ENCODE data around the gene UPB1. TPM values are rescaled to one million over a fixed set of nuclear protein-coding genes. Genes with fewer than 3 reads are reported as not detected.

Gene UPB1
- total RNA-seq, 1 donor from 2014 or later, result not detected

DNA sequence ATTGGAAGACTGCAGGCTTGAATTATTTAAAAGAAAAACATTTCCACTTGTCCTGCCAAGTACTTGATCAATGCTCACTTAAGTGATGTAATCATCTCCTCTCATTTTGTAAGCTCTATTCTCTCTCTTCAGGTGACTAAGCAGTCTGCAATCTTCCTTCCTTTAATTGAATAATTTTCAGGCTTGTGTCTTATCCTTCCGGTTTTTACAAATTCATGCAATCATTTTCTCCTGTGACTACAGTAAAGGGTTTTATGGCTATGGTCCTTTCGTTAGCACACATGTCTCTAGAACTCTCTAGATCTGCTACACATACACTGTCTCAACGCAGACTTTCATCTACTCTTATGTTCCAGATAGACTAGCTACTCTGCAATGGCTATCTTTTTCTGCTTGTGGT lies 12.6 kb upstream of the UPB1 start:
- TF ChIP-seq, protein P1, sequence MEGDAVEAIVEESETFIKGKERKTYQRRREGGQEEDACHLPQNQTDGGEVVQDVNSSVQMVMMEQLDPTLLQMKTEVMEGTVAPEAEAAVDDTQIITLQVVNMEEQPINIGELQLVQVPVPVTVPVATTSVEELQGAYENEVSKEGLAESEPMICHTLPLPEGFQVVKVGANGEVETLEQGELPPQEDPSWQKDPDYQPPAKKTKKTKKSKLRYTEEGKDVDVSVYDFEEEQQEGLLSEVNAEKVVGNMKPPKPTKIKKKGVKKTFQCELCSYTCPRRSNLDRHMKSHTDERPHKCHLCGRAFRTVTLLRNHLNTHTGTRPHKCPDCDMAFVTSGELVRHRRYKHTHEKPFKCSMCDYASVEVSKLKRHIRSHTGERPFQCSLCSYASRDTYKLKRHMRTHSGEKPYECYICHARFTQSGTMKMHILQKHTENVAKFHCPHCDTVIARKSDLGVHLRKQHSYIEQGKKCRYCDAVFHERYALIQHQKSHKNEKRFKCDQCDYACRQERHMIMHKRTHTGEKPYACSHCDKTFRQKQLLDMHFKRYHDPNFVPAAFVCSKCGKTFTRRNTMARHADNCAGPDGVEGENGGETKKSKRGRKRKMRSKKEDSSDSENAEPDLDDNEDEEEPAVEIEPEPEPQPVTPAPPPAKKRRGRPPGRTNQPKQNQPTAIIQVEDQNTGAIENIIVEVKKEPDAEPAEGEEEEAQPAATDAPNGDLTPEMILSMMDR (IDR thresholded peaks at IDR 0.05), result no peak
- DNase-seq (ENCODE audit: low spot score in 2 of 2), result no peak
- H3K4me3 ChIP-seq, result no peak overlapping the region
- no peak overlapping the region for H3K27ac ChIP-seq
- H3K36me3 ChIP-seq, result no peaks in the 10 kb centered on the region
- intact Hi-C loops (cut with DNase I), result no loop called here
- no peaks in the 10 kb centered on the region for H3K9me3 ChIP-seq
- no peaks in the 10 kb centered on the region for H3K4me1 ChIP-seq
- H3K27me3 ChIP-seq, result no peaks in the 10 kb centered on the region

DNA sequence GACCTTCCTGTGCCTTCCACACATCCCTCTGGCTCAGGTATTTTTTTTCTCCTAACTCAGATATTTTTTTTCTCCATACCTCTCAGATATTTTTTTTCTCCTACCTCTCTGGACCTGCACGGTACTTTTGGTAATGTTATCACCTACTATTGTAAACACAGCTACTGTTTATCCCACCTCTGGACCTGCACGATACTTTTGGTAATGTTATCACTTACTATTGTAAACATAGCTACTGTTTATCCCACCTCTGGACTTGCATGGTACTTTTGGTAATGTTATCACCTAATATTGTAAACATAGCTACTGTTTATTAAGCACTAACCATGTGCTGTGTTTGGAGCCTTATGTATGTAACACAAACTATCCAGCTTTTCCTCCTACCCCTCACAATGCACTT lies 12.1 kb upstream of the UPB1 start:
- intact Hi-C loops (cut with DNase I), result no loop called here
- Histone ChIP-seq H3K9me3 (no peaks in the 10 kb centered on the region), H3K27ac (no peak overlapping the region), H3K4me3 (no peak overlapping the region), H3K36me3 (no peaks in the 10 kb centered on the region), H3K27me3 (no peaks in the 10 kb centered on the region), H3K4me1 (no peaks in the 10 kb centered on the region)
- TF ChIP-seq, protein P1 (IDR thresholded peaks at IDR 0.05), result no peak
- DNase-seq (ENCODE audit: low spot score in 2 of 2), result no peak

DNA sequence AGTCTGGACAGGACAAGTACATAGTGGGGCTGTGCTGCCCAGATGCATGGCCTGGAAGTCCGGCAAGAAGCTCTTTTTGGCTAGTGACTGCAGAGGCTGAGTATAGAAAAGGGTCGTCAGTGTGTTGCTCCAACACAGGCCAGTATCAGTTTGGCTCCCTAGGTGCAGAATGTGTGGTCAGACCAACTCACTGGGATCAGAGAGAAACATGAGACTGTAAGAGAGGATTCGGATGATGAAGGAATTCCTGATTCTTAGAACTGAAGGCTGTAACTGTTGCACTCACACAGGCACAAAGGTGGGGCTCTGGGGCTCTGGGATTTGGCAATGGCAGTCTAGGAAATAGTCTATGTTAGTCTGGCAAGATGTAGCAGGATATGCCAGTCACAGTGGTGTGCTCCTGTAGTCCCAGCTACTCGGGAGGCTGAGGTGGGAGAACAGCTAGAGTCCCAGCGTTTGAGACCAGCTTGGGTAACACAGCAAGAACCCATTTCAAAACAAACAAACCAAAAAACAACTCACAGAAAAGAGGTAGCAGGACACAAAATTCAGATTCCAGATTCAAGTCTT lies 11.1 kb upstream of the UPB1 start:
- intact Hi-C loops (cut with DNase I), result no loop called here
- TF ChIP-seq, protein P1 (IDR thresholded peaks at IDR 0.05), result no peak

DNA sequence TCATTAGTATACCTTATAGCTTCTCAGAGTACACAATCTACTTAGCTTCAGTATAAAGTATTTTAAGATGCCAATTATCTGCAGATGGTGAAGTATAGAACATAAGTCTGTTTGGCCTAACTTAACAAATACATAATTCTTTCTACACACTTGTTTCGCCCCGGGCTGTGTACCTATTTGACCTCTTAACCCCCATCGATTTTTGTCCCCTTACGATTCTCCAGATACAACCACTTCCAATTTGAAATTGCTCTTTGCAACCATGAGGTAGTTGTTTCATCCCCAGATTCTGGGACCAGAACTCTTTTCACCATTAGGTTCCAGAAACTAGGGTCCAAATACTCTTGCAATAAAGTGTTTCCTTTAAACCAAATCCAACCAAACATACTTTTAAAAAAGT lies 10.0 kb upstream of the UPB1 start:
- Histone ChIP-seq H3K27ac (no peak overlapping the region), H3K4me1 (no peaks in the 10 kb centered on the region), H3K27me3 (no peaks in the 10 kb centered on the region), H3K4me3 (no peak overlapping the region), H3K9me3 (no peaks in the 10 kb centered on the region), H3K36me3 (no peaks in the 10 kb centered on the region)
- intact Hi-C loops (cut with DNase I), result no loop called here
- DNase-seq (ENCODE audit: low spot score in 2 of 2), result no peak
- TF ChIP-seq, protein P1 (IDR thresholded peaks at IDR 0.05), result no peak

More for the DNA sequence above, 11.1 kb upstream of the UPB1 start:
- Histone ChIP-seq H3K27me3 (no peaks in the 10 kb centered on the region), H3K36me3 (no peaks in the 10 kb centered on the region), H3K4me1 (no peaks in the 10 kb centered on the region), H3K27ac (no peak overlapping the region), H3K9me3 (no peaks in the 10 kb centered on the region), H3K4me3 (no peak overlapping the region)
- DNase-seq (ENCODE audit: low spot score in 2 of 2), result no peak

DNA sequence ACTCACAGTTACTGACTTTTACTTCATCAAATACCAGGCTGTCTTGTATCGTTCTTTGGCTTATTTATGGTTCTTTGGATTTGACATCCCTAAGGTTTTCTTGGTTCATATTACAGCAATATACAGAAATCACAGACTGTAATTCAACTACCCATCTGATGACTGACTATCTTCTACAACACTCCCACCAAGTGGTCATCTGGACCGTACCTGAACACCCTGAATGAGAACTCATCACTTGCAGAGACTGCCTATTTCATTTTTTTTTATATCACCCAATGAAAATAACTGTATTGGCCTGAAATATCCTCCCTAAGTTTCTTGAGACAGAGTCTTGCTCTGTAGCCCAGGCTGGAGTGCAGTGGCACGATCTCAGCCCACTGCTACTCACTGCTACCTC lies 9.5 kb upstream of the UPB1 start:
- DNase-seq (ENCODE audit: low spot score in 2 of 2), result no peak
- Histone ChIP-seq H3K4me3 (no peak overlapping the region), H3K36me3 (no peaks in the 10 kb centered on the region), H3K9me3 (no peaks in the 10 kb centered on the region), H3K27ac (no peak overlapping the region), H3K27me3 (no peaks in the 10 kb centered on the region), H3K4me1 (no peaks in the 10 kb centered on the region)
- TF ChIP-seq, protein P1 (IDR thresholded peaks at IDR 0.05), result no peak
- intact Hi-C loops (cut with DNase I), result no loop called here

DNA sequence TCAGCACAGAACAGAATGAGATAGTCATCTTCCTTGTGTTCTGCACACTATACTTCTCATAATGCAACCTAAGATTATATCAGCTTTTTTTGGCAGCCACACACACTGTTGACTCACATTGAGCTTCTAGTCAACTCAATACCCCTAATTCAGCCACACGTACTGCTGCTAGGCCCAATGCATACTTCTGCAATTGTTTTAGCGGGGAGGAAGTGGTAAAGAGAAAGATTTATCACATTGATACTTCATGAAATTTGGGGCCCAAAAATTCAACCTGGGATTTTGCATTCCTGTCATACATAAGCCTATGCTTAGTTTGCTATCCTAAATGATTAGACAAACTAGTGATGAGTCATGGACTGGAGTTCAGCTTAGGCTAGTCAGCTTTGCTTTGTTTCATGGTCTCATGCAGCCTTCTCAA lies 8.6 kb upstream of the UPB1 start:
- DNase-seq (ENCODE audit: low spot score in 2 of 2), result no peak
- Histone ChIP-seq H3K4me3 (no peak overlapping the region), H3K9me3 (no peaks in the 10 kb centered on the region), H3K4me1 (no peaks in the 10 kb centered on the region), H3K27me3 (no peaks in the 10 kb centered on the region), H3K36me3 (no peaks in the 10 kb centered on the region), H3K27ac (no peak overlapping the region)
- TF ChIP-seq, protein P1 (IDR thresholded peaks at IDR 0.05), result no peak
- intact Hi-C loops (cut with DNase I), result no loop called here

All from ascending aorta (tissue), 2 donors.